NK-92 (cell line): Measurements from ENCODE around the gene MFGE8.
"Not testable (repeated sequence)": the region's sequence is repeated elsewhere in the genome, so short reads cannot be mapped to it uniquely, and the experiment has no call there.

Experiments used
- DNase-seq: peaks from one replicate; lab custom pipeline; 2025; ENCODE audit not compliant: unreplicated experiment; lab: John Stamatoyannopoulos, UW

Gene MFGE8

DNA sequence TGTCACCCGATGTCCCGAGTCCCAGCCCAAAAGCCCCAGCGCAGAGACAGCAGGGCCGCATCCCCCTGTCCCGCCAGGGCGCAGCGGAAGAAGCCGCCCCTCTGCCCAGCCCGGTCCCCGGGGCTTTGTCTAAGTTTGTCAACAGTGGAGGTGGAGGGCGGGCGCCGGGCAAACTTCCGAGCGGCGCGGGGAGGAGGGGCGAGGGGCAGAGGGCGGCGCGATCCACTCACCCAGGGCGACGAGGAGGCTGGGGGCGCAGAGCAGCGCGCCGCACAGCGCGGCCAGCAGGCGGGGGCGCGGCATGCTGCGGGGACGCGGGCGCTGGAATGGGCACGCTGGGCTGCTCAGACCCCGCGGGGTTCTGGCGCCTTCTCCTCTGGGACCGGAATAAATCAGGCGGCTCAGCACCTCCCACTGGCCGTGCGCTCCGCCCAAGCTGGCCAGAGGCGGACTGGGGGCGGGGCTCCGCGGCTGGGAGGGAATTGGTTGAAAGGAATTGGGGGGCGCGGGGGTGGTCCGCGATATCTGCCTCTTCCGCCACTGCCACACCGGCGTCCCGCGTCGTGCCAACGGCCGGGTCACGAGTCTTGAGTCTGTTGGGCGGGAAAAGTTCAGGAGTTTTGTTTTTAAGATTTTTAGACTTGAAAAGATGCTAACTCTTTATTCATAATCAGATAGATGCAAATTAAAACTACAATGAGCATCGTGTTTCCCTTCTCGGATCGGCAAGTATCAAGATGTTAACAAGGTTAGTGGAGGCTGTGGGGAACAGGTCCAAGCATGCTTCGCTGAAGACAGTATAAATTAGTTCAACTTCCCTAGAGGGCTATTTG is at the start of gene MFGE8:
TSS of gene MFGE8 (minus strand) at position 363 of the 833 bp plus-strand sequence. CDS start at position 303, 60 bp downstream.
- DNase-seq = no peak

DNA sequence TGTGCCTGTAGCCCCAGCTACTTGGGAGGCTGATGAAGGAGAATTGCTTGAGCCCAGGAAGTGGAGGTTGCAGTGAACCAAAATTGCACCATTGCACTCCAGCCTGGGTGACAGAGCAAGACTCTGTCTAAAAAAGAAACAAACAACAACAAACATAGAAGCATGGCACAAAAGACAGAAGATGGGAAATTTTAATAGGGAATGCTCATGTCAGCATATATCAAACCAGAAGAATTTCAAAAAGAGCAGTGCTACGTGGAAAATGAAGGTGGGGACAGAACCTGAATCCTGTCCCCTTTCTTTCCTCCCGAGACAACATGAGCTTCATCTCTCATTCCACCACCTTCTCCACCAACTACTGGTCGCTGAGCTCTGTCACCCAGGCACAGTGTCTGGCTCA is 46.3 kb upstream of the MFGE8 start:
- no peak for DNase-seq

GRCh38 chr15:88956906-88957305 is 43.7 kb upstream of the MFGE8 start:
- DNase-seq = no peak

DNA sequence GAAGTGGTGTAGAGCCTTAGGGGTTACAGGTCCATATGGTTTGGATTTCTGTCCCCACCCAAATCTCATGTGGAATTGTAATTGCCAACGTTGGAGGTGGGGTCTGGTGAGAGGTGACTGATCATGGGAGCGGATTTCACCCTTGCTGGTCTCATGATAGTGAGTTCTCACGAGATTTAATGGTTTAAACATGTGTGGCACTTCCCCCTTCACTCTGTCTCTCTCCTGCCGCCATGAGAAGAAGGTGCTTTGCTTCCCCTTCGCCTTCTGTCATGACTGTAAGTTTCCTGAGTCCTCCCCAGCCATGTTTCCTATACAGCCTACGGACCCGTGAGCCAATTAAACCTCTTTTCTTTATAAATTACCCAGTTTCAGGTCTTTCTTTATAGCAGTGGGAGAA is 43.1 kb upstream of the MFGE8 start:
- no peak for DNase-seq

GRCh38 chr15:88954431-88955277 is 41.5 kb upstream of the MFGE8 start:
- no peak for DNase-seq

DNA sequence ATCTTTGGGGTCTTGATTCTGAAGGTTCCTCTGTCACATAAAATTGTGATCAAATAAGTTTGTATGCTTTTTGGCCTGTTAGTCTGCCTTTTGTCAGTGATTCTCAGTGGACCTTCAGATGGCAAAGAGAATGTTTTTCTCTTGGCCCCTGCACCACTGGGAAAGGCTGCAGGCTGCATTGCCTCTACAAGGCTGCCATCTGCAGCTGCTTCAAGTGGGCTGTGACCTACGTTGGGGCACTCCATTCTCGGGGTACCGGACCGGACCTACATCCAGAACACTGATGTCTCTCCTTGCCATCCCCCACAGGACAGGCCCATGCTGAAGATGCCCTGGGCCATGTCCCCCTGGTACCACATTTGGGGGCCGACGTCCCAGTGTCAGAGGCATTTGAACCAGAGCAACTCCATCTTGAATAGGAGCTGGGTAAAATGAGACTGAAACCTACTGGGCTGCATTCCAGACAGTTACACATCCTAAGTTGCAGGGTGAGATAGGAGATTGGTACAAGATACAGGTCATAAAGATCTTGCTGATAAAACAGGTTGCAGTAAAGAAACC is 37.5 kb upstream of the MFGE8 start:
- no peak for DNase-seq

- DNase-seq = no peak
Observed at GRCh38 chr15:88949734-88950400, 36.7 kb upstream of the MFGE8 start.

DNA sequence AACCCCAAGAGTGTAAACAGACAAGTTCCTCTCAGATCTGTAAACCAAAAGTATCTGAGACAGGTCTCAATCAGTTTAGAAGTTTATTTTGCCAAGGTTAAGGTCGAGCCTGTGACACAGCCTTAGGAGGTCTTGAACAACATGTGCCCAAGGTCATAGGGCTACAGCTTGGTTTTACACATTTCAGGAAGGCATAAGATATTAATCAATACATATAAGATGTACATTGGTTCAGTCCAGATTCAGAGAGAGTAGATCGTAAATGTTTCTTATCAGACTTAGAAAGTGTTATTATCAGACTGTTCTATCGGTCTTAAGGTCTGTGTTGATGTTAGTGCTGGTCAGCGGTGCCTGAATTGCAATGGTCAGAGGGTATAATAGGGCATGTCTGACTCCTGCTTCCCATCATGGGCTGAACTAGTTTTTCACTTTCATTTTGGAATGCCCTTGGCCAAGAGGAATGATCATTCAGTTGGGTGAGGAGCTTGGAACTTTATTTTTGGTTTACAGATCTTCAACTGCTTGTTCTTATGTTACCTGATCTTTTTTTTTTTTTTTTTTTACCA is 27.0 kb upstream of the MFGE8 start:
- DNase-seq = no peak

- no peak for DNase-seq
Observed at GRCh38 chr15:88939486-88939806, 26.3 kb upstream of the MFGE8 start.

GRCh38 chr15:88938802-88939485 is 25.8 kb upstream of the MFGE8 start:
- DNase-seq = no peak

- not testable (repeated sequence) for DNase-seq
Observed at GRCh38 chr15:88934449-88934848, 21.3 kb upstream of the MFGE8 start.

DNA sequence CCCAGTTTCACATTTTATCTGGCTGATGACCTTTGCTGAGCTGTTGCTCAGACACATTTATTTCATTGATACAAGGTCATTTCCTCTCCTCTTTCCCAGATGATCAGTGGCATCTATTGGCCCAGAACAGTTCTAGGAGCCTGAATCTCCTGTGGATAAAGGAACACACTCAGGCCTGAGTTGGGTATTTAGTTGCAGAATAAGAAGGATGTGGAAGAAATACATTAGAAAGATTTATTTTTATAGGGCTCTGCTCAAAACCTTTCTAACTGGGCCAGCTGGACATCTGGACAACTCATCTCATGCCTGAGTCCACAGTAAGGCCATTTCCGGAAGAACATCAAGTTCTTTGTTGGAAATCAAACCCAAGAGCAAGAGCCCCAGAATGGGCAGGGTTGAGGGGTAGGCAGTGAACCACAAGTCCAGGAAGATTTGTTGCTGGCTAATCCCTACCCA is 19.7 kb upstream of the MFGE8 start:
- DNase-seq = no peak

DNA sequence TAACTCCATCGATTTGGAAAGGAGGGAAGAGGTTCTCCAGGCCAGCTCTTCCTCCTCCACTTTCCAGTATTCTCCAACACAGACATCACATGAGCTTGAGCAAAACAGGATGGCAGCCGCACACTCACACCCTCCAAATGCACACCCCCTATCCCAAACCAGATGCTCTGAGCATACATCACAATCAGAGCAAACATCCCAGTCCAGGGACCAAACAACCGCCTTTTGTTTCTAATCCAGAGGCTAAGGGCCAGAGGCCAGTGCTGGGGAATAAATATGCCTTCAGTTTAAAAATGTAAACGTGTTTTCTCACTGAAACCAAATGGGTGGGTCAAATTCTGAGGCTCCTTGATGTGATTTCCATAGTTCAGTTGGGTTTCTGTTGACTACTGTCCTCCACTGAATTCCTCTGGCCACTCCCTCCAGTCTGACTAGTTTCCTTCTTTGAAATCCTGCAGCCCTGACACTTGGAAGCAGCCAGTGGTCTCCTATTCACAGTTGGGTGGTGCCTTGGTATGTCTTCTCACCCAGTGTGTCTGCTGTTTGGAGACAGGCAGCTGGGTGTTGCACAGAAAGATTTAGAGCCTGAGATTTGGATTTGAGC is 19.2 kb upstream of the MFGE8 start:
- DNase-seq = no peak

DNA sequence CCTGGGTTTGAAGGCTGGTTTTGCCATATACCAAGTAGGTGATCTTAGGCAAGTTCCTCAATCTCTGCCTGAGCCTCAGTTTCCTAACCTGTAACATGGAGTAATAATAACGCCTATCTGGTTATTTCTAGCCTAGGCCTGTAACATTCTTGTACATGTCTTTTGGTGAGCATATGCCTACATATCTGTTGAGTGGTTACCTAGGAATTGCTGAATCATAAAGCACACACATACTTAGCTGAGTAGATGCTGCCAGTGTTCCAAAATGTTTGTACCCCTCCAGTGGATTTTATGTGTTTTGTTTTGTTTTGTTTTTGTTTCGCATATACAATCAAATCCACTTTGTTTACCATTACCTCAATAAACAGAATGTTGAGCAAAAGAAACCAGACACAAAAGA is 17.4 kb upstream of the MFGE8 start:
- no peak for DNase-seq

- not testable (repeated sequence) for DNase-seq
Observed at GRCh38 chr15:88929358-88930098, 16.3 kb upstream of the MFGE8 start.

DNA sequence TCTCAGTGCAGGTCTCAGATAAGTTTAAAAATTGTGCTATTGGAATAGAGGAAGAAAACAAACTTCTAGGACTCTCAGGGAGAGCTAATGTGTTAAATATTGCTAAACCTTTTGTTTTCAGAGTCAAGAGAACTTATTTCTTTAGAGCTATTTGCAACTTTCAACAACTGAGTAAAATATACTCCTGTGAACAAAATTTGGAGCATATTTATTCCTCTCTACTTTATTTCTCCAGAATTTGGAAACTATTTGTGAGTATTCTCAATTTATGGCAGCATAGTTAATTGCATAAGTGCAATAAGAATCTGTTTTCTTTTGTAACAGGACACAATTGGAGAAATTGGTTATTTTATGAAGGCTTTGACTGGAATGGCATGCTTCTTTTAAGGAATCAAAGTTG is 15.0 kb upstream of the MFGE8 start:
- not testable (repeated sequence) for DNase-seq

DNA sequence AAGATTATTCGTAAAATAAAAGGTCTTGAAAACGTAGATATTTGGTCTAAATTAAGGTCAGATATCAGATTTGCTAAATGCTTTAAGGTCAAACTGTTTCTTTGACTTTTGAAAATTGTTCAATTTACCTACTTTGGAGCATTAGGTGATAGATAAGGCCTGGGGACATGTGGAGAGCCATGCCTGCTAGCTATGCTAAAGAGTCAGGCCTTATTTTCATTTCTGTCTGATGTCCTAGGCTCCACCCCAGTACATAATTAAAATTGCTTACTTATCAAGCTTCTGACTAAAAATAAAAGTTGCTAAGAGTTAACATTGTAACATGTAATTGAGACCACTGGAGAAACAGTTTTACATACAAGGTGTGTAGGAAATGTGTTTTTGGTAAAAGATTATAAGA is 12.5 kb upstream of the MFGE8 start:
- DNase-seq = not testable (repeated sequence)

- not testable (repeated sequence) for DNase-seq
Observed at GRCh38 chr15:88920892-88921435, 7.8 kb upstream of the MFGE8 start.
